HCT116 (cell line): Measurements from ENCODE around the gene PRUNE1. TPM values are rescaled to one million over a fixed set of nuclear protein-coding genes. Genes with fewer than 3 reads are reported as not detected.

ENCODE experiments used
- ATAC-seq: fragments of 200-7000 bp; cut with Tn5 transposase; 2 replicates; pipeline ENCODE4 v1.9.1; 2020; ENCODE audit warnings: mild to moderate bottlenecking, moderate library complexity
- BruUV-seq: library from RNA; stranded (reverse); fragments of 400-500 nt; replicated peaks from 2 replicates; lab custom pipeline; 2021; lab: Mats Ljungman, UMichigan
- CTCF ChIA-PET: fragments of 300-600 bp; sonication (Branson Sonifier 250); formaldehyde crosslinking; loops from one replicate; lab custom pipeline; 2021; ENCODE audit warnings: antibody characterized with exemption; lab: Charles Lee
- POLR2A ChIA-PET: fragments of 300-600, 350-600 bp; sonication (Branson Sonifier 250); formaldehyde crosslinking; loops from one replicate; lab custom pipeline; 2021; ENCODE audit warnings: antibody characterized with exemption; lab: Charles Lee
- RAD21 ChIA-PET, 2 experiments: fragments of 300-600 bp; sonication (Branson Sonifier 250); formaldehyde crosslinking; loops; one replicate each; lab custom pipeline; 2023; ENCODE audit warnings: low total read pairs in 2 of 2; ENCODE audit not compliant: uncharacterized antibody in 2 of 2, unreplicated experiment in 2 of 2, low non-redundant PET in 1 of 2; lab: Charles Lee
- DNase-seq: peaks from one replicate; pipeline ENCODE4 v3.0.0-alpha.2; 2010; ENCODE audit warnings: low read depth, low spot score
- H2AFZ ChIP-seq: fragments of 200-600 bp; shearing (Covaris generic), sonication (generic); 2 replicates; pipeline ENCODE4 v1.6.1; 2017; ENCODE audit warnings: low read depth, mixed run types, mixed read lengths, antibody characterized with exemption, low read length; ENCODE audit not compliant: poor library complexity, severe bottlenecking
- H3K27ac ChIP-seq: 2 replicates; pipeline ENCODE4 v1.5.1; 2012; ENCODE audit warnings: low read depth, low read length
- H3K27me3 ChIP-seq: fragments of 200-600 bp; sonication (generic); 2 replicates; pipeline ENCODE4 v1.6.1; 2016; ENCODE audit warnings: mixed run types, low read length, mixed read lengths; ENCODE audit not compliant: insufficient read depth
- H3K36me3 ChIP-seq, 2 experiments: fragments of 200-500 bp in 1 of 2; fragments of 200-600 bp in 1 of 2; sonication (Bioruptor generic) in 1 of 2; sonication (generic) in 1 of 2; 2 replicates each; pipeline versions ENCODE4 v1.5.1 to v1.6.1; 2014 to 2016; ENCODE audit warnings: low read length in 2 of 2, inconsistent platforms in 1 of 2, mixed read lengths in 1 of 2, mixed run types in 1 of 2; ENCODE audit not compliant: insufficient read depth in 2 of 2, control insufficient read depth in 1 of 2
- H3K4me1 ChIP-seq, 2 experiments: fragments of 200-600 bp in 1 of 2; sonication (generic) in 1 of 2; 2 replicates each; pipeline versions ENCODE4 v1.5.1 to v1.6.1; 2012 to 2017; ENCODE audit warnings: low read length in 2 of 2, inconsistent platforms in 1 of 2, mild to moderate bottlenecking in 1 of 2, mixed read lengths in 1 of 2, mixed run types in 1 of 2, moderate library complexity in 1 of 2; ENCODE audit not compliant: insufficient read depth in 2 of 2, control insufficient read depth in 1 of 2
- H3K4me2 ChIP-seq: fragments of 200-600 bp; sonication (generic); 2 replicates; pipeline ENCODE4 v1.6.1; 2017; ENCODE audit warnings: mixed run types, low read length, mixed read lengths
- H3K4me3 ChIP-seq, 2 experiments: fragments of 200-600 bp in 1 of 2; sonication (generic) in 1 of 2; replicated peaks in 1 of 2; 2 replicates each; pipeline ENCODE4 v1.5.1; 2011 to 2016; ENCODE audit warnings: low read length in 2 of 2, control low read depth in 1 of 2, low read depth in 1 of 2, mild to moderate bottlenecking in 1 of 2, mixed read lengths in 1 of 2, mixed run types in 1 of 2
- H3K79me2 ChIP-seq: fragments of 200-600 bp; sonication (generic); 2 replicates; pipeline ENCODE4 v1.6.1; 2017; ENCODE audit warnings: mild to moderate bottlenecking, mixed run types, low read length, moderate library complexity, mixed read lengths; ENCODE audit not compliant: insufficient read depth
- H3K9ac ChIP-seq: fragments of 200-600 bp; sonication (generic); 2 replicates; pipeline ENCODE4 v1.6.1; 2016; ENCODE audit warnings: low read length, mixed read lengths
- H3K9me2 ChIP-seq: fragments of 200-600 bp; sonication (generic), shearing (Covaris generic); 2 replicates; pipeline ENCODE4 v1.6.1; 2017; ENCODE audit warnings: mixed run types, mild to moderate bottlenecking, moderate library complexity; ENCODE audit not compliant: insufficient read depth
- H3K9me3 ChIP-seq, 2 experiments: fragments of 200-500 bp in 1 of 2; fragments of 200-600 bp in 1 of 2; sonication (Bioruptor generic) in 1 of 2; sonication (generic) in 1 of 2; 2 replicates each; pipeline ENCODE4 v1.6.1; 2014 to 2017; ENCODE audit warnings: low read length in 2 of 2, mixed read lengths in 2 of 2, inconsistent platforms in 1 of 2, low read depth in 1 of 2, mild to moderate bottlenecking in 1 of 2, mixed run types in 1 of 2, moderate library complexity in 1 of 2; ENCODE audit not compliant: control insufficient read depth in 1 of 2, insufficient read depth in 1 of 2
- H4K20me1 ChIP-seq: fragments of 200-600 bp; sonication (generic), shearing (Covaris generic); 2 replicates; pipeline ENCODE4 v1.6.1; 2017; ENCODE audit warnings: mixed run types, mild to moderate bottlenecking, moderate library complexity; ENCODE audit not compliant: insufficient read depth
- CBX3 ChIP-seq: IDR thresholded peaks from 2 replicates; pipeline ENCODE4 v1.6.1; 2012; ENCODE audit warnings: low read depth
- CEBPB ChIP-seq: IDR thresholded peaks from 2 replicates; pipeline ENCODE4 v1.6.1; 2012; ENCODE audit warnings: low read depth
- EGR1 ChIP-seq: IDR thresholded peaks from 2 replicates; pipeline ENCODE4 v1.6.1; 2012; ENCODE audit warnings: low read depth
- ELF1 ChIP-seq: IDR thresholded peaks from 2 replicates; pipeline ENCODE4 v1.6.1; 2012; ENCODE audit warnings: low read depth, borderline replicate concordance
- EZH2 ChIP-seq: fragments of 200-600 bp; sonication (generic); IDR thresholded peaks from 2 replicates; pipeline ENCODE4 v1.6.1; 2017; ENCODE audit warnings: antibody characterized with exemption, mixed run types
- EZH2phosphoT487 ChIP-seq: fragments of 200-600 bp; IDR thresholded peaks from 2 replicates; pipeline ENCODE4 v1.6.1; 2018; ENCODE audit warnings: antibody characterized with exemption, borderline replicate concordance
- FOSL1 ChIP-seq: IDR thresholded peaks from 2 replicates; pipeline ENCODE4 v1.6.1; 2012; ENCODE audit warnings: low read depth
- JUND ChIP-seq: IDR thresholded peaks from 2 replicates; pipeline ENCODE4 v1.6.1; 2012
- POLR2A ChIP-seq: IDR thresholded peaks from 2 replicates; pipeline ENCODE4 v1.7.0; 2011; ENCODE audit warnings: borderline replicate concordance; ENCODE audit not compliant: insufficient read depth, insufficient read length; ENCODE audit errors: extremely low read depth
- POLR2AphosphoS5 ChIP-seq: IDR thresholded peaks from 2 replicates; pipeline ENCODE4 v1.6.1; 2011; ENCODE audit warnings: mild to moderate bottlenecking, low read depth, low read length, moderate library complexity
- RAD21 ChIP-seq: IDR thresholded peaks from 2 replicates; pipeline ENCODE4 v1.6.1; 2012; ENCODE audit warnings: low read depth, mild to moderate bottlenecking
- SIN3A ChIP-seq: IDR thresholded peaks from 2 replicates; pipeline ENCODE4 v1.6.1; 2012; ENCODE audit warnings: low read depth
- SP1 ChIP-seq: IDR thresholded peaks from 2 replicates; pipeline ENCODE4 v1.6.1; 2012; ENCODE audit warnings: low read depth
- SRF ChIP-seq: IDR thresholded peaks from 2 replicates; pipeline ENCODE4 v1.6.1; 2012; ENCODE audit warnings: low read depth
- TCF7L2 ChIP-seq: IDR thresholded peaks from 2 replicates; pipeline ENCODE4 v1.7.0; 2011; ENCODE audit warnings: borderline replicate concordance, inconsistent platforms; ENCODE audit not compliant: insufficient read depth, insufficient read length; ENCODE audit errors: extremely low read depth
- YY1 ChIP-seq: IDR thresholded peaks from 2 replicates; pipeline ENCODE4 v1.6.1; 2011; ENCODE audit warnings: low read length, low read depth, moderate library complexity, mild to moderate bottlenecking; ENCODE audit not compliant: insufficient replicate concordance; ENCODE audit errors: extremely low read depth
- ZFX ChIP-seq: fragments of 450-650 bp; IDR thresholded peaks from 2 replicates; pipeline ENCODE4 v1.6.1; 2017
- ZNF274 ChIP-seq: fragments of 200-500 bp; sonication (Bioruptor generic); IDR thresholded peaks from 2 replicates; pipeline ENCODE4 v1.6.1; 2014; ENCODE audit warnings: mild to moderate bottlenecking, low read depth, low read length, inconsistent platforms
- intact Hi-C: fragments of 100-400 bp; cut with micrococcal nuclease; formaldehyde crosslinking; loops from 2 replicates; pipeline ENCODE4 v1.10.0; 2022
- total RNA-seq: library from RNA; stranded (reverse); gene quantifications from one replicate; pipeline ENCODE4 v1.2.1, GENCODE V29; 2021; ENCODE audit not compliant: unreplicated experiment
- TF ChIP-seq, protein P1 (sequence below): IDR thresholded peaks from 2 replicates; pipeline ENCODE4 v1.6.1; 2012
- TF ChIP-seq, protein P2 (sequence below), 3 experiments: fragments of 200-600 bp in 1 of 3; sonication (generic) in 1 of 3; IDR thresholded peaks in 2 of 3; conservative IDR thresholded peaks in 1 of 3; 2 replicates each; pipeline ENCODE4 v1.5.1; 2012 to 2017; ENCODE audit warnings: low read depth in 2 of 3, low read length in 2 of 3, antibody characterized with exemption in 1 of 3, borderline replicate concordance in 1 of 3, control low read depth in 1 of 3, mild to moderate bottlenecking in 1 of 3, mixed read lengths in 1 of 3, mixed run types in 1 of 3, moderate library complexity in 1 of 3; ENCODE audit not compliant: insufficient read depth in 1 of 3
- TF ChIP-seq, protein P3 (sequence below): IDR thresholded peaks from 2 replicates; pipeline ENCODE4 v1.6.1; 2012; ENCODE audit warnings: low read depth

PRUNE1 gene
- total RNA-seq, 1 experiment from 2014 or later = 20.2 TPM

DNA sequence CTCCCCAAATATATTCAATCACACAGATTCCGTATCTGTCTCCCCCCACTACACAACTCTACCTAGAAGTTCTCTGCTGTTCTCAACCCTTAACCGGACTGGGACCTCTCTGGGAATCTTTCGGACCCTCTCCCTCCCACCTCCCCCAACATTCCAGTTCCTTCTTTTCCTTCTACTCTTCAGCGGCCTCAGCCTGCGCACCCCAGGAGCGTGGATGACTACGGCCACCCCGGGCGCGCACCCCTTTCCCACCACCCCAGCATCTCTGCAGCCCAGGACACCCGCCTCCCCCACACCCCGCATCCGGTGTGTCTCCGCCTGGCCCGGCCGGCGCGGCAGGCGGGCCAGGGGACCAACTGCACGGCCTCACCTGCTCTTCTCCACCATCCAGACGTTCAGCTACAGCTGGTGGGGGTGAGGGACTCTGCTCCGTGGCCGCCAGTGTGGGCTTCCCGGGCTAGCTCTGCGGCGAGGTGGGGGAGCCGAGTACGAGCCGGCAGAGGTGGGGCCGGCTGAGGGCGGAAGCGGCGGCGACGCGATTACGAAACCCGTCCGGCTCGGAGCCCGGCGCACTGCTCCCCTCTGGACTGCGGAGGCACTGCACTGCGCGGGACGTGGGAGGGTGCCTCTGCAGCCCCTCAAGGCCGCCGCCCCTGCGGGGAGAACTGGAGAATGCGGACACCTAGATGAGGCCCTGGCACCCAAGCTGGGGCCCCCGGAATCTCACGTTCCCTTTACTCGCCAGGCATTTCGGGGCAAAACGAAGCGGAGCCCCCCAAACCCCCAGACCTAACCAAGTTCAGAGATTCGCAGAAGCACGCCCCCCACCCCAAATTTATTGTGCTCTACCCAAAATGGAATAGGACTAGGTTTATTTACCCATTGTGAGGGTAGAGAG is 51.1 kb downstream of the PRUNE1 start, which contains the start of gene CDC42SE1:
Gene CDC42SE1 (minus strand): TSS at position 514 of the 898 bp plus-strand sequence. CDS start 3,892 bp downstream, outside the sequence.
- Histone ChIP-seq H3K4me2 (peak within 1 kb of the TSS; percentile 76), H2AFZ (peak within 1 kb of the TSS; percentile 33), H4K20me1 (no peaks in the 10 kb centered on the region; the same call in 1 of the 2 replicates), H3K9me3 (no peaks in the 10 kb centered on the region), H3K27ac (peak within 1 kb of the TSS; percentile 90), H3K4me3 (peak within 1 kb of the TSS; percentile 70 to 96), H3K27me3 (no peaks in the 10 kb centered on the region), H3K79me2 (peaks cover 47% of the 10 kb centered on the region), H3K4me1 (peaks cover 18 to 41% of the 10 kb centered on the region in 2 experiments), H3K9ac (peak within 1 kb of the TSS; percentile 90), H3K36me3 (peaks cover 13 to 26% of the 10 kb centered on the region in 2 experiments), H3K9me2 (no peaks in the 10 kb centered on the region)
- intact Hi-C loops = loop anchor here (5.0 kb wide), 1 partner anchor 37 kb away; no protein-coding TSS in a partner anchor
- ChIA-PET RAD21 (no interaction called here), CTCF (interaction anchor here (1.2 kb wide), 2 partner anchors 8 to 40 kb away, joined by 3 to 4 read pairs; no protein-coding TSS in a partner anchor), POLR2A (interaction anchor here (0.9 to 1.2 kb wide), 2 partner anchors 12 to 13 kb away, joined by 3 read pairs; no protein-coding TSS in a partner anchor)
- BruUV-seq = TSS peak; percentile 57
- ATAC-seq (peak; percentile 94), DNase-seq (peak; percentile 51)
- TF ChIP-seq ZNF274 = no peak
- TF ChIP-seq CBX3 = no peak
- TF ChIP-seq JUND = no peak
- TF ChIP-seq CEBPB = peak; percentile 99
- TF ChIP-seq SIN3A = peak; percentile 67; the same call in 1 of the 2 replicates
- TF ChIP-seq SP1 = 0 out of 2 replicates have a peak, but pooled peaks have one; percentile 18
- TF ChIP-seq ZFX = peak; percentile 39
- peak; percentile 79 for TF ChIP-seq EGR1
- no peak for TF ChIP-seq SRF
- peak; percentile 35; the same call in 1 of the 2 replicates for TF ChIP-seq RAD21
- TF ChIP-seq FOSL1 = no peak
- no peak; the same call in 1 of the 2 replicates for TF ChIP-seq ELF1
- TF ChIP-seq, protein P1, sequence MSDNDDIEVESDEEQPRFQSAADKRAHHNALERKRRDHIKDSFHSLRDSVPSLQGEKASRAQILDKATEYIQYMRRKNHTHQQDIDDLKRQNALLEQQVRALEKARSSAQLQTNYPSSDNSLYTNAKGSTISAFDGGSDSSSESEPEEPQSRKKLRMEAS = peak; percentile 63
- TF ChIP-seq, protein P2, sequence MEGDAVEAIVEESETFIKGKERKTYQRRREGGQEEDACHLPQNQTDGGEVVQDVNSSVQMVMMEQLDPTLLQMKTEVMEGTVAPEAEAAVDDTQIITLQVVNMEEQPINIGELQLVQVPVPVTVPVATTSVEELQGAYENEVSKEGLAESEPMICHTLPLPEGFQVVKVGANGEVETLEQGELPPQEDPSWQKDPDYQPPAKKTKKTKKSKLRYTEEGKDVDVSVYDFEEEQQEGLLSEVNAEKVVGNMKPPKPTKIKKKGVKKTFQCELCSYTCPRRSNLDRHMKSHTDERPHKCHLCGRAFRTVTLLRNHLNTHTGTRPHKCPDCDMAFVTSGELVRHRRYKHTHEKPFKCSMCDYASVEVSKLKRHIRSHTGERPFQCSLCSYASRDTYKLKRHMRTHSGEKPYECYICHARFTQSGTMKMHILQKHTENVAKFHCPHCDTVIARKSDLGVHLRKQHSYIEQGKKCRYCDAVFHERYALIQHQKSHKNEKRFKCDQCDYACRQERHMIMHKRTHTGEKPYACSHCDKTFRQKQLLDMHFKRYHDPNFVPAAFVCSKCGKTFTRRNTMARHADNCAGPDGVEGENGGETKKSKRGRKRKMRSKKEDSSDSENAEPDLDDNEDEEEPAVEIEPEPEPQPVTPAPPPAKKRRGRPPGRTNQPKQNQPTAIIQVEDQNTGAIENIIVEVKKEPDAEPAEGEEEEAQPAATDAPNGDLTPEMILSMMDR (IDR thresholded peaks at IDR 0.05 in 2 of 3, conservative IDR thresholded peaks at IDR 0.05 in 1 of 3; ENCODE audit: borderline replicate concordance in 1 of 3, insufficient read depth in 1 of 3, low read depth in 2 of 3, low read length in 2 of 3) = peak in 2 of 3 experiments; percentile 70 to 79; a peak in 5 of 6 replicates
- peak; percentile 58 for TF ChIP-seq TCF7L2
- TF ChIP-seq, protein P3, sequence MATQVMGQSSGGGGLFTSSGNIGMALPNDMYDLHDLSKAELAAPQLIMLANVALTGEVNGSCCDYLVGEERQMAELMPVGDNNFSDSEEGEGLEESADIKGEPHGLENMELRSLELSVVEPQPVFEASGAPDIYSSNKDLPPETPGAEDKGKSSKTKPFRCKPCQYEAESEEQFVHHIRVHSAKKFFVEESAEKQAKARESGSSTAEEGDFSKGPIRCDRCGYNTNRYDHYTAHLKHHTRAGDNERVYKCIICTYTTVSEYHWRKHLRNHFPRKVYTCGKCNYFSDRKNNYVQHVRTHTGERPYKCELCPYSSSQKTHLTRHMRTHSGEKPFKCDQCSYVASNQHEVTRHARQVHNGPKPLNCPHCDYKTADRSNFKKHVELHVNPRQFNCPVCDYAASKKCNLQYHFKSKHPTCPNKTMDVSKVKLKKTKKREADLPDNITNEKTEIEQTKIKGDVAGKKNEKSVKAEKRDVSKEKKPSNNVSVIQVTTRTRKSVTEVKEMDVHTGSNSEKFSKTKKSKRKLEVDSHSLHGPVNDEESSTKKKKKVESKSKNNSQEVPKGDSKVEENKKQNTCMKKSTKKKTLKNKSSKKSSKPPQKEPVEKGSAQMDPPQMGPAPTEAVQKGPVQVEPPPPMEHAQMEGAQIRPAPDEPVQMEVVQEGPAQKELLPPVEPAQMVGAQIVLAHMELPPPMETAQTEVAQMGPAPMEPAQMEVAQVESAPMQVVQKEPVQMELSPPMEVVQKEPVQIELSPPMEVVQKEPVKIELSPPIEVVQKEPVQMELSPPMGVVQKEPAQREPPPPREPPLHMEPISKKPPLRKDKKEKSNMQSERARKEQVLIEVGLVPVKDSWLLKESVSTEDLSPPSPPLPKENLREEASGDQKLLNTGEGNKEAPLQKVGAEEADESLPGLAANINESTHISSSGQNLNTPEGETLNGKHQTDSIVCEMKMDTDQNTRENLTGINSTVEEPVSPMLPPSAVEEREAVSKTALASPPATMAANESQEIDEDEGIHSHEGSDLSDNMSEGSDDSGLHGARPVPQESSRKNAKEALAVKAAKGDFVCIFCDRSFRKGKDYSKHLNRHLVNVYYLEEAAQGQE = no peak
- peak; percentile 31 for TF ChIP-seq YY1
- peak; percentile 85 for TF ChIP-seq POLR2A
- no peak for TF ChIP-seq EZH2phosphoT487
- TF ChIP-seq EZH2 = no peak
- peak; percentile 90 for TF ChIP-seq POLR2AphosphoS5
